ENCODE measurements around the gene IL4R.

DNA sequence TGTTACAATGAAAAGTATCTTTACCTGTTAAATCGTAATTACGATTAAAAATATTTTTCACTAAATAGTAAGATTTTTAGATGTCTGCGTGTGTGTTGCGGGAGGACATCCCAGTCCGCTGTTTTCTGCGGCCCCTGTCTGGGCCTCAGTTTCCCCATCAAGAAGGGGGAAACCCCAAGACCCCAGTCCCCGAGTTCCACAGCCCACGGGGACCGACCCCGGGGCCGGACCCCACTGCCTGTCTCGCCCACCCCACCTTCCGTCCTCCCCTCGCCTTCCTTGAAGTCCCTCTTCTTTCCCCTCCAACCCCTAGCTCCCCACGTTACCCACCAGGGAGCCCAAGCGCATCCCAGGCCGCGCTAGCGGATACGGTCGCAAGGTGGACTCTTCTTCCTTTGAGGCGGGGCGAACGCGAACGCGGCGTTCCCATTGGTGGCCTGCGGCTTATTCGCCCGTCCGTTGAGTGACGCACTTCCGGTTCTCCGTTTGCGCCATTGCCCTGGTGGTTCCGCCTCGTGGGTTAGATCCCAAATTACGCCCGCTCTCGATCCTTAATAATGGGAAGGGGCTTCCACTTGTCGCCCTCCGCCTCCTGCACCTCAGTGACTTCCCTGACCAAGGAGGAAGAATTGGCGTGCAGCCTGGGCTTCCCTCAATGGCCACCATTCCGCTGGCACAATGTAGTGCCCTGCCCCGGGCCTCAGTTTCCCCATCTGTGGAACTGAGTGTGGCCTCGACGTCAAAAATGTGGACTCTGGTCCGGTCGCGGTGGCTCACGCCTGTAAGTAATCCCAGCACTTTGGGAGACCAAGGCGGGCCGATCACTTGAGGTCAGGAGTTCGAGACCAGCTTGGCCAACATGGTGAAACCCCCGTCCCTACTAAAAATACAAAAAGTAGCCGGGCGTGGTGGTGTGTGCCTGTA is 45.1 kb upstream of the IL4R start, which contains the start of gene NSMCE1:
- TF ChIP-seq, protein P1, sequence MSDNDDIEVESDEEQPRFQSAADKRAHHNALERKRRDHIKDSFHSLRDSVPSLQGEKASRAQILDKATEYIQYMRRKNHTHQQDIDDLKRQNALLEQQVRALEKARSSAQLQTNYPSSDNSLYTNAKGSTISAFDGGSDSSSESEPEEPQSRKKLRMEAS (IDR thresholded peaks at IDR 0.05), result peak; percentile 92
- no peak for TF ChIP-seq JUND (IDR thresholded peaks at IDR 0.05)
